T1000 (cell line): Measurements from ENCODE around the gene CFAP90.

Source experiments
- DNase-seq: peaks from one replicate; lab custom pipeline; 2025; ENCODE audit warnings: mixed read lengths; lab: John Stamatoyannopoulos, UW

The CFAP90 gene

GRCh38 chr5:7850395-7851239, at the start of gene CFAP90:
Gene CFAP90 (minus strand): TSS chr5:7851133. CDS start chr5:7851021, 112 bp downstream.
- no peak for DNase-seq

DNA sequence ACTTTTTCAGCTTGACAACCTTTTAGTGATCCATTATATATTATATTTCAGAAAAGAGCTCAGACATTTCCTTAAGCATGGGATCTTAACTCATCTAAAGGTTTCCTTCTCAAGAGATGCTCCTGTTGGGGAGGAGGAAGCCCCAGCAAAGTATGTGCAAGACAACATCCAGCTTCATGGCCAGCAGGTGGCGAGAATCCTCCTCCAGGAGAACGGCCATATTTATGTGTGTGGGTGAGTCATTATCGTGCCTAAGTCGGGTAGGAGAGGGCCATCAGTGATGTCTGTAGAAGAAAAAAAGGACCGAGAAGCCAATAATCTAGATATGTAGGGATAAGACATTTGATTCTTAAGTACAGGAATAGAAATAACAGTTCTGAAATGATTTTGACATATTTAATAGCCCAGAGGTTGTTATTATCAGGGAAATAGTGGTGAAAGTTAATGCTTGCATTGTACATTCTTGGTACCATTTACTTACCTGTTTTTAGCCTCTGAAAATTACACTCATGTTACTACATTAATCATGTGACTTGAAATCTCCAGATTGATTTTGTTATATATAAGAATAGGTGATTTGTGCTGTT, 46.2 kb upstream of the CFAP90 start:
- no peak for DNase-seq

DNA sequence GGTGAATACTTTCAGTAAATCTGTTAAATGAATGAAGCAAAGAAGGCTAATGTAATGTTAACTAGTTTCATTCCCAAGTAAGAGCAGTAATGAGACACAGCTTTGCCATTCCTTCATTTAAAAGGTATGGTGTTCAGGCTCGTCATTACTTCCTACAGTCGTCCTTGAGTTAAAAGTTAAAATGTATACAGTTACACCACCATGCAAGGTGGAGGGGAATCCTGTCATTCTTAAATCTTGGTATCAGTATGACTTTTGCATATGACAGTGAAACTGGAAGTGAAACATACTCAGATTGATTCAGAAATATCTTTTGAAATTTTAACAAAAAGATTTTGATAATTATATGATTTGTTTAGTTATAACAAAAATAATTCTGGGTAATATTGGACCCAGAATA, 43.9 kb upstream of the CFAP90 start:
- DNase-seq, result no peak

DNA sequence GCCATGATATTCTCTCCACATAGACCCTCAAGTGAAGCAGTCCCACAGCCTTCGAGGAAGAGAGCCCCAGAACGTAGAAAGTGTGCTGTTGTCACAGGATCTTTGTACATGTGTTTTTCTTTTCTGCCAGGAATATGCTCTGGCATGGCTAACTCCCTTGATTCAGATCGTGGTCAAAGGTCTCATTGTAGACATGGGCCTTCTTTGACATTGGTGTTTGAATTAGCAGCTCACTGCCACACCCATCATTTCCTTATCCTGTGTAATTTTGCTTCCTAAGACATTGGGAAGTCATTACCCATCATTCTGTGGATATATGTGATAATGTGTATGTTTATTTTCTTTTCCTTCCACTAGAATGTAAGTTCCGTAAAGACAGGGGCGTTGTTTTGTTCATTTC, 43.5 kb upstream of the CFAP90 start:
- DNase-seq, result no peak

- DNase-seq, result no peak
These were observed 38.0 kb upstream of the CFAP90 start for GRCh38 chr5:7888901-7889300.

GRCh38 chr5:7886849-7887475, 36.0 kb upstream of the CFAP90 start:
- no peak for DNase-seq

GRCh38 chr5:7884491-7885267, 33.7 kb upstream of the CFAP90 start:
- DNase-seq, result no peak

- DNase-seq, result no peak
These were observed 32.0 kb upstream of the CFAP90 start for GRCh38 chr5:7882926-7883325.

- no peak for DNase-seq
These were observed 30.9 kb upstream of the CFAP90 start for GRCh38 chr5:7881816-7882215.

DNA sequence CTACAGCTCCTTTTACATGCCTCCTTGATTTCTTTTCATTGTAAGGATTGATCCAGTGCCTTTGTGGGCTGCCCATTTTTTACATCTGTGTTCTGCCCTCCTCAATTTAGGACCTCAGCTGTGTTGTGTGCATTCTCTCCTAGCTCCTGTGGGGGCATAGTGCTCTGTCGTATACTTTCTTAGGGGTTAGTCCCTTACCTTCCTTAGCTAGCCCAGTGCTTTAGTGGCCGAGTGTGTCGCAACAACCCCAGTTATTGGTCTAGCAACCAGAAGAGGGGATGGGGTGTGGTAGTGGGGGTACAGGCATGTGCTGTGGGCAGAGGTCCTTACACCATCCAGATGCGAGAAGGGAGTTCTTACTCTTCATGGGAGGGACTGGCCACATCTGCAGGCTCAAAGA, 30.2 kb upstream of the CFAP90 start:
- DNase-seq, result no peak

- no peak for DNase-seq
These were observed 27.5 kb upstream of the CFAP90 start for GRCh38 chr5:7878381-7878873.

DNA sequence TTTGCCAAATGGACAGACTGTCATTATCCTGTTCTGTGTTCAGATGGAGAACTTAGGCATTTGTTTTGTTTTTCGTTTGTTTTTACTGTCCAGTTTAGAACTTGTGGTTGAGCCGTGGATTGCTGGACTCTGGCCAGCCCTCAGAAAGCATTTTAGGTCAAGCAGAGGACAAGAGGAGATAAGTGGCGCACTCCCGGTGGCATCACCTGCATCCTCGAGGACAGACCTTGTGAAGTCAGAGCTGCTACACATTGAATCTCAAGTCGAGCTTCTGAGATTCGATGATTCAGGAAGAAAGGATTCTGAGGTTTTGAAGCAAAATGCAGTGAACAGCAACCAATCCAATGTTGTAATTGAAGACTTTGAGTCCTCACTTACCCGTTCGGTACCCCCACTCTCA, 26.9 kb upstream of the CFAP90 start:
- no peak for DNase-seq

DNA sequence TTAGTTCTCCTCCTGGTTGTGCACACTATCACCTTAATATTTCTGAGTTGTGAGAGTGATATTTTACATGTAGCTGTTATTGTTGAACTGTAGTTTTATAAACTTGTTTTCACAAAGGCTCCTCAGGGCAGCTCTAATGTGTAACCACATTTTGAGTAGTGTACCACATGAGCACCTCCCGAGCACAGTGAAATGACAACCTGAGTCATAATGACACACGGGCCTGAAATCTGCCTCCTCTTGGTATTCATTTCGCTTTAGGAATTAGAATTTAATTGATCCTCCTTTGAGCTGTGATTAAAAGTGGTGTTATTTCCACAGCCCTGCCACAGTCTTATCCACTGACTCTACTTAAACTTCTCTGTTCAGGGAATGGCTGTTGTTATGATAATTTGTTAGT, 25.9 kb upstream of the CFAP90 start:
- DNase-seq, result no peak

DNA sequence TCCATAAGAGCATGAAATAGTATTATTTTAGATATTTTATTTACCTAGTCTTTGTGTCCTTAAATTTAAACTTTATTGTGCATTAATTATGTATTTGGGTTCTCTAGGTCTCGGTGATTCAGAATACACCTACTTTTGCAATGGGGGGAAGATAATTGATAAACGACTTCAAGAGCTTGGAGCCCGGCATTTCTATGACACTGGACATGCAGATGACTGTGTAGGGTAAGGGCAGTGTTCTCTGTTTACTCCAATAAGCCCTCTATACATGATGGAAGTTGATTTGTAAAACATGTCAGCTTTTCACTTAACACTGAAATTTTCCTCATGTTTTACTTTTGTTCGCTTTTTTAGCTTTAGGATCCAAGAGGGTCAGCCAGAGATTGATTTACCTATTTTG, 24.2 kb upstream of the CFAP90 start:
- DNase-seq, result no peak

DNA sequence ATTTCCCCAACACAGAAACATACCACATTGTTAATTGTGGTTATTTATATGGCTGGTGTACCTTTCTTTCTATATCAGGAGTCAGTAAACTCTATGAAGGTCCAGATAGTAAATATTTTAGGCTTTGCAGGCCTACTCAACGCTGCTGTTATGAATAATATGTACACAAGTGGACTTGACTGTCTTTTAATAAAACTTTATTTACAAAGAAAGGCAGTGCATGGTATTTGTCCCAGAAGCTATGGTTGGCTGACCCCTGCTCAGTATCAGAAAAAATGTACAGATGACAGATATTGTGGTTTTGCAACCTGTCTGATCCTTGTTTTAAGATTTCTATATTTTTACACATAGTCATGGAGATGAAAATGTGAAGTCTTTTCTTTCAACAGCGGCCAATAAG, 23.7 kb upstream of the CFAP90 start:
- no peak for DNase-seq

GRCh38 chr5:7873216-7873615, 22.3 kb upstream of the CFAP90 start:
- DNase-seq, result no peak

DNA sequence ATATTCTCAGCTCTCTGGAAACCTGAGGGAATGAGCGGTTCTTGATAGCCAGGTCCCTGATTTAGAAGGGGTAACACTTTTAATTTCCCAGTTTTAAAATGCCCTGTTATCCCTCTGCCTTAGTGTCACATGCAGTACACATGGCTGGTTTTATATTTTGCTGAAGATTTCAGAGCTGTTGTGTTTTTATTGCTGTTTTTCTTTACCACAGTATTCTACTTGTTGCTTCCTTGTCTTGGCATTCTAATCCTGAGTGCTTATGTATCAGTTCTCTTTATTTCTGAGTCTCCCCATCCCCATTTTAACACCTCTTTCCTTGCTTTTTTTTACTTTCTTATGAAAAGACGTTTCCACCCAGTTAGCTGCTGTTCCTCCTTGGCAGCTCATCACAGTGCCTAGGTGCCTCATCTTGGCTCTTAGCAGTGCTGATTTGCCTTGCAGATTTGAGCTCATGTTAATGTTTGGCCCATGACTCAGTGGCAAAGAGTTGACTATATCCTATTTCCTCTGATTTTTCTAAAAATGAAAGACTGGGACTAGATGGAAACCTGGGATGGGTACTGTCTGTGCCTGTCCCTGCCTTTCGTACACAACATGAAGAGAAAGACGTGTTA, 21.7 kb upstream of the CFAP90 start:
- DNase-seq, result no peak

DNA sequence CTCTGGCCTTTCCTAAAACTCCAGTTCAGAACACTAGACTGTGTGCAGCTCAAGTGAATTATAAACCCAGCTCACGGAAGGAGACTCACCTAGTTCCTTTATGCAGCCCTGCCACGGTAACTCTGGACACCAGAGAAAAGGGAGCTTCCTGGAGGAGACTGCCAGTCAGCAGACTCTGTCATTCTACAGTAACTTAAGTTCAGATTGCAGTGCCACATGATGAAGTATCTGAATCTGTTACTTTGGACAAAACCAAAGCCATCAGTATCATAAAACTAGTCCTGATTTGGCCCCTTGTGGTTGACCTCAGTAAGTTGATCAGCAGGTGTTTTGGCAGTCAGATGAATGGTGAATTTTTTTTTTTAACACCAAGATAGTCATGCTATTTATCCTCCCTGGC, 20.7 kb upstream of the CFAP90 start:
- DNase-seq, result no peak

DNA sequence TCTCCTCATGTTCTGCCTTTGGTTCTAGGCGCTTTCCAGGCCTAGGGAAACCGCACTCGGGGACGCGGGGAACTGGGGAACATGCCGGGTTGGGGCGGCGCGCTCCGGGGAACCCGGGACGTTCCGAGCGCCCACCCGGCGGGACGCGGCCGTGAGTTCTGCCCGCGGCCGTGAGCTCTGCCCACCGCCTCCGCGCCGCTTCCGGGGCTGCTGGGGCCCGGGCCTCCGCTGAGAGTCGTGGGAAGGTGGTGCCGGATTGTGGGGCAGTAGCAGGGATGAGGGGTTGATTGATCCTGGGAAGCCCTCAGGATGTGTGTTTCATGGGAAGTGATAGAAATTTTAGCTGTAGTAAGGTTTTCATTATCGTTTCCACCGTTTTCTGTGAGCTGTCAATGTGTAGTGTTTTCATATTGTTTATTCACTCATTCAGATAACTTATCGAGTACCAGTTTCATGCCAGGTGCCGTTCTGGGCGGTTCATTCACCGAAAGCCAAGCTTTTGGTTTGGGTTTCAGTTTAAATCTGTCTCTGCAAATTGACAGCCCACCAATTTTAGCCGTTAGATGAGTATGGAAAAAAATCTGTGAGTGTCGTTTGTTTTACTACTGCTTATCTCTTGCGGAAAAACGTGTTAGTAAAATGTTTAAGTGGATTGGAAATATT, 18.7 kb upstream of the CFAP90 start:
- DNase-seq, result no peak

DNA sequence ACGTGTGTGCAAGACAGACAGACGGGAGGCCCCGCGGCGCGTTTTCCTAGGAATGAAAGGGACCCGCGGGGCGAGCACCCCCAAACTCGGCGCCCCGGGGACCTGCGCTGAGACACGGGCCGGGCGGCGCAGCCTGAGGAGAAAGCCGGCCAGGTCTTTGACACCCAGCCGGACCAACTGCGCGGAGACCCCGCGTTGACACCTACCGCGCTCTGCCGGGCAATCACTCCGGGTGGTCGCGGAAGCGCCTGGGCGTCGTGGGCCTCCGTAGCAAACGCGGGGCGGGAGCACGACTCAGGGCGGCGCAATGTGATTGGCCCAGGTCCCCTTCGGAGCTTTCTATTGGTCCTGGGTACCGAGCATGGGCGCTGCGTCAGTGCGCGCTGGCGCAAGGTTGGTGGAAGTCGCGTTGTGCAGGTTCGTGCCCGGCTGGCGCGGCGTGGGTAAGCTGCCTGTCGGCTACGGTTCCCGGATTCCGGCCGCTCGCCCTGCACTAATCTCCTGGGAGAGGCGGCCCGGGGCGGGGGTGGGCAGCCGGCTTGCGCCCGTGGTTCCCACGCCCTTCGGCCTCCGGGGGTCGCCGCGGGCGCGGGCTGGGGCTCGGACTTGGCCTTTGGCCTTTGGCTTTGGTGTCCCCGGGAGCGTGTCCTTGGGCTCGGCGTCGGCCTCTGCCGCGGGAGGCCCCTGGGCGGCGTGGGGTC, 18.0 kb upstream of the CFAP90 start, which contains the start of the genes FASTKD3 and MTRR:
TSS of gene FASTKD3 (minus strand) at position 259 of the 701 bp plus-strand sequence. CDS start 948 bp downstream, outside the sequence.
TSS of gene MTRR (plus strand) at position 376 of the 701 bp plus-strand sequence. CDS start 1,647 bp downstream, outside the sequence.
- DNase-seq, result peak; percentile 64
